ENCODE measurements around the gene BTF3L4.
"Not testable (repeated sequence)": the region's sequence is repeated elsewhere in the genome, so short reads cannot be mapped to it uniquely, and the experiment has no call there.

The BTF3L4 gene

DNA sequence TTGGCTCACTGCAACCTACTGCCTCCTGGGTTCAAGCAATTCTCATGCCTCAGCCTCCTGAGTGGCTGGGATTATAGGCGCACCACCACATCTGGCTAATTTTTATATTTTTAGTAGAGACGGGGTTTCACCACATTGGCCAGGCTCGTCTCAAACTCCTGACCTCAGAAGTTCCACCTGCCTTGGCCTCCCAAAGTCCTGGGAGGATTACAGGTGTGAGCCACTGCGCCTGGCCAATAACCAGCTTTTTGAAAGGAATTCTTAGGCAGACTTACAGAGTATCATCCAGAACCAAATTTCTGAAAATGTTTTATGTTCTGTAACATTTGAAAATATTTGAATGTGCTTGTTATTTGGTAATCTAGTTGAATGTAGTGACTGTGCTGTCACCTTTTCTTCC, 14.6 kb downstream of the BTF3L4 start:
- no peak for DNase-seq (ENCODE audit: low read depth)
- no peak overlapping the region for H3K4me3 ChIP-seq (ENCODE audit: low read length)
- TF ChIP-seq, protein P1, sequence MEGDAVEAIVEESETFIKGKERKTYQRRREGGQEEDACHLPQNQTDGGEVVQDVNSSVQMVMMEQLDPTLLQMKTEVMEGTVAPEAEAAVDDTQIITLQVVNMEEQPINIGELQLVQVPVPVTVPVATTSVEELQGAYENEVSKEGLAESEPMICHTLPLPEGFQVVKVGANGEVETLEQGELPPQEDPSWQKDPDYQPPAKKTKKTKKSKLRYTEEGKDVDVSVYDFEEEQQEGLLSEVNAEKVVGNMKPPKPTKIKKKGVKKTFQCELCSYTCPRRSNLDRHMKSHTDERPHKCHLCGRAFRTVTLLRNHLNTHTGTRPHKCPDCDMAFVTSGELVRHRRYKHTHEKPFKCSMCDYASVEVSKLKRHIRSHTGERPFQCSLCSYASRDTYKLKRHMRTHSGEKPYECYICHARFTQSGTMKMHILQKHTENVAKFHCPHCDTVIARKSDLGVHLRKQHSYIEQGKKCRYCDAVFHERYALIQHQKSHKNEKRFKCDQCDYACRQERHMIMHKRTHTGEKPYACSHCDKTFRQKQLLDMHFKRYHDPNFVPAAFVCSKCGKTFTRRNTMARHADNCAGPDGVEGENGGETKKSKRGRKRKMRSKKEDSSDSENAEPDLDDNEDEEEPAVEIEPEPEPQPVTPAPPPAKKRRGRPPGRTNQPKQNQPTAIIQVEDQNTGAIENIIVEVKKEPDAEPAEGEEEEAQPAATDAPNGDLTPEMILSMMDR (conservative IDR thresholded peaks at IDR 0.05; ENCODE audit: low read length), result no peak

DNA sequence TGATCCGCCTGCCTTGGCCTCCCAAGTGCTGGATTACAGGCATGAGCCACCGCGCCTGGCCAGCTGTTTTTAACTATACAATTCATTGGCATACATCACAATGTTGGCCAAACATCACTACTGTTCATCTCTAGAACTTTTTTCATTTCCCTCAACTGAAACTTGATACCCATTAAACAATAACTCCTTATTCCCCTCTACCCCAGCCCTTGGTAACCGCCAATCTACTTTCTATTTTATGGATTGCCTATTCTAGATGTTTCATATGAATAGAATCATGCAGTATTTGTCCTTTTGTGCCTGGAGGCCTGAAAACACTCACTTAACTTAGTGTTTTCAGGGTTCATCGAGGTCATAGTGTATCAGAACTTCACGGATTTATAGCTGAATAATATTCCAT, 16.2 kb downstream of the BTF3L4 start:
- TF ChIP-seq, protein P1 (conservative IDR thresholded peaks at IDR 0.05; ENCODE audit: low read length), result no peak
- no peak overlapping the region for H3K4me3 ChIP-seq (ENCODE audit: low read length)
- DNase-seq (ENCODE audit: low read depth), result no peak

DNA sequence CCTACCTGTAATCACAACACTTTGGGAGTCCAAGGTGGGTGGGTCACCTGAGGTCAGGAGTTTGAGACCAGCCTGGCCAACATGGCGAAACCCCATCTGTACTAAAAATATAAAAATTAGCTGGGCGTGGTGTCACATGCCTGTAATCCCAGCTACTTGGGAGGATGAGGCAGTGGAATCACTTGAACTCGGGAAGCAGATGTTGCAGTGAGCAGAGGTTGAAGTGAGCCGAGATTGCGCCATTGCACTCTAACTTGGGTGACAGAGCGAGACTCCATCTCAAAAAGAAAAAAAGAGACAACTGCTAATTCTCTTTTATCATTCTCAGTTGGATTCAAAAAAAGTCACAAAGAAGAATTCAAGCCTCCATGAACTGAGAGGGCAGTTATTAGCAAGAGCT, 21.2 kb downstream of the BTF3L4 start:
- not testable (repeated sequence) for H3K4me3 ChIP-seq (ENCODE audit: low read length); DNase-seq (ENCODE audit: low read depth)

DNA sequence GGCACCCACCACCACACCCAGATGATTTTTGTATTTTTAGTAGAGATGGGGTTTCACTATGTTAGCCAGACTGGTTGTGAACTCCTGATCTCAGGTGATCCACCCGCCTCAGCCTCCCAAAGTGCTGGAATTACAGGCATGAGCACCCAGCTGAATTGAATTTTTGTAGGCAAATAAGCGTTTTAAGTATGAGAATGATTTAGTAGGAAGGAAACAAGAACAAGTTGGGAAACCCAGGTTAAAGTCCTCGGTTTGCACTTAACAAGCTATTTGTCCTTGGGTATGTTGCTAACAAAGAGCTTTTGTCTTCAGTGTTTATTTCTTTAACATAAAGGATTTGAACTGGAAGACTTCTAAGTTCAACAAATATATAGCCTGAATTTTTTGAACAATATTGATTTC, 23.9 kb downstream of the BTF3L4 start:
- DNase-seq (ENCODE audit: low read depth), result no peak
- H3K4me3 ChIP-seq (ENCODE audit: low read length), result no peak overlapping the region
- TF ChIP-seq, protein P1 (conservative IDR thresholded peaks at IDR 0.05; ENCODE audit: low read length), result no peak

DNA sequence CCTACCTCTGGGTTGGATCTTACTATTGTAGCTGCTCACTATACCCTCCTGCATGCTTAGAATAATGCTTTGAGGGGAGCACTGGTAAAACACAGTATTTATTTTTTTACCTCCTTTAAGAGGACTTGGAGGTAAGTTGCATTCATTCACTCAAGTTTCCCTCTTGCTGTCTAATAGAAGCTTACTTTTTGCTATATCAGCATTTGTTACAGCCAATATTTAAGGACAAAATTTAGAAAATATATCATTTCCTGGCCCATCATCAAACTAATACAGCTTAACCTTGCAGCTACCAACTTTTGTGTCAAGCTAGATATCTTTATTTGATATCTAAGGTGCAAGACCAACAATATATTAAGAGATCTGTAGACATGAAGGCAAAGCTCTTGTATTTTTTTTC, 31.8 kb downstream of the BTF3L4 start:
- DNase-seq (ENCODE audit: low read depth); H3K4me3 ChIP-seq (ENCODE audit: low read length): not testable (repeated sequence)

DNA sequence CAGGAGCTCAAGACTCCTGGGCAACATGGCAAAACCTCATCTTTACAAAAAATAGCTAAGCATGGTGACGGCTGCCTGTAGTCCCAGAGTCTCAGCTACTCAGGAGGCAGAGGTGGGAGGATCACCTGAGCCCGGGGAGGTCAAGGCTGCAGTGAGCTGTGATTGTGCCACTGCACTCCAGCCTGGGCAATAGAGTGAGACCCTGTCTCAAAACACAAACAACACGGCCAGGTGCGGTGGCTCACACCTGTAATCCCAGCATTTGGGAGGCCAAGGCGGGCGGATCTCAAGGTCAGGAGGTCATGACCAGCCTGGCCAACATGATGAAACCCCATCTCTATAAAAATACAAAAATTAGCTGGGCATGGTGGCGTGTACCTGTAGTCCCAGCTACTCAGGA, 38.2 kb downstream of the BTF3L4 start:
- H3K4me3 ChIP-seq (ENCODE audit: low read length); DNase-seq (ENCODE audit: low read depth): not testable (repeated sequence)

DNA sequence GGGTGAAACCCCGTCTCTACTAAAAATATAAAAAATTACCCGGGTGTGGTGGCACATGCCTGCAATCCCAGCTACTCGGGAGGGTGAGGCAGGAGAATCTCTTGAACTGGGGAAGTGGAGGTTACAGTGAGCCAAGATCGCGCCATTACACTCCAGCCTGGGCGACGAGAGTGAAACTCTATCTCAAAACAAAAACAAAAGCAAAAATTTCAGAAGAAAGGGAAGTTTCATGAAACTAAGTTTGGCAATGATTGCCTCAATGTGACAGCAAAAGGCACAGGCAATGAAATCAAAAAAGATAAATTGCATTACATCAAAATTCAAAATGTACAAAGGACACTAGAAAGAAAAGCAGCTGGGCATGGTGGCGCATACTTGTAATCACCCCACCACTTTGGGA, 40.1 kb downstream of the BTF3L4 start:
- TF ChIP-seq, protein P1 (conservative IDR thresholded peaks at IDR 0.05; ENCODE audit: low read length), result no peak
- no peak for DNase-seq (ENCODE audit: low read depth)
- H3K4me3 ChIP-seq (ENCODE audit: low read length), result no peak overlapping the region

DNA sequence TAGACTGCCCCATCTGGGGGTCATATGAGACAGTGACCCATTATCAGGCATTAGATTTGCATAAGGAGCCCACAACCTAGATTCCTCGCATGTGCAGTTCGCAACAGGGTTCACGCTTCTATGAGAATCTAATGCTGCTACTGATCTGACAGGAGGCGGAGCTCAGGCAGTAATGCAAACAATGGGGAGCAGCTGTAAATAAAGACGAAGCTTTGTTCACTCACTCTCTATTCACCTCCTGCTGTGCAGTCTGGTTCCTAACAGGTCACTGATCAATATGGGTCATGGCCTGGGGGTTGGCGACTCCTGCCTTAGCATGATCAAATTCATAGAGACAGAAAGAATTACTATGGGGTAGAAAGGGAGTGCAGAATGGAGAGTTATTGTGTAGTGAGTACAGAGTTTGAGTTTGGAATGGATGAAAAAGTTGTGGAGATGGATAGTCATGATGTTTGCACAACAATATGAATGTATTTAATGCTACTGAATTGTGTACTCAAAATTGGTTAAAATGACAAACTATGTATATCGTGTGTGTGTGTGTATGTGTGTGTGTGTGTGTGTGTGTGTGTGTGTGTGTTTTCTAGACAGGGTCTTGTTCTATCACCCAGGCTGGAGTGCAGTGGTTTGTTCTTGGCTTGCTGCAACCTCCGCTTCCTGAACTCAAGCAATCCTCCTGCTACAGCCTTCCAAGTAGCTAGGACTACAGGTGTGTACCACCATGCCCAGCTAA, 42.2 kb downstream of the BTF3L4 start:
- DNase-seq (ENCODE audit: low read depth), result no peak
- TF ChIP-seq, protein P1 (conservative IDR thresholded peaks at IDR 0.05; ENCODE audit: low read length), result no peak
- no peak overlapping the region for H3K4me3 ChIP-seq (ENCODE audit: low read length)
